Endothelial cell of umbilical vein (primary cell): ENCODE data around the gene NHSL2.

Experiments
- EZH2 ChIP-seq: IDR thresholded peaks from 2 replicates; pipeline ENCODE4 v1.6.1; 2012; ENCODE audit warnings: borderline replicate concordance, low read depth, mild to moderate bottlenecking, moderate library complexity, low read length, inconsistent platforms; ENCODE audit not compliant: severe bottlenecking
- FOS ChIP-seq: IDR thresholded peaks from 2 replicates; pipeline ENCODE4 v1.6.1; 2011; ENCODE audit warnings: mild to moderate bottlenecking, low read length, moderate library complexity, borderline replicate concordance; ENCODE audit not compliant: insufficient read depth
- GATA2 ChIP-seq: IDR thresholded peaks from 2 replicates; pipeline ENCODE4 v1.7.0; 2011; ENCODE audit warnings: low read depth, mild to moderate bottlenecking, moderate library complexity, mixed read lengths, low read length; ENCODE audit not compliant: insufficient read length, insufficient read depth
- JUN ChIP-seq: IDR thresholded peaks from 2 replicates; pipeline ENCODE4 v1.6.1; 2011; ENCODE audit warnings: borderline replicate concordance, low read depth; ENCODE audit not compliant: insufficient read length, insufficient read depth
- MAX ChIP-seq: IDR thresholded peaks from 2 replicates; pipeline ENCODE4 v1.6.1; 2011; ENCODE audit not compliant: insufficient read depth, insufficient read length
- MYC ChIP-seq: IDR thresholded peaks from one replicate; pipeline ENCODE4 v1.6.1; 2011; ENCODE audit warnings: mild to moderate bottlenecking, low read depth, low read length
- POLR2A ChIP-seq: IDR thresholded peaks from 2 replicates; pipeline ENCODE4 v1.6.1; 2012; ENCODE audit warnings: low read depth, mild to moderate bottlenecking, control low read depth, low read length
- POLR2AphosphoS5 ChIP-seq: IDR thresholded peaks from 2 replicates; pipeline ENCODE4 v1.6.1; 2012; ENCODE audit warnings: low read depth, mild to moderate bottlenecking, control low read depth, low read length, moderate library complexity; ENCODE audit not compliant: insufficient read depth
- TF ChIP-seq, protein P1 (sequence below), 2 donors: IDR thresholded peaks; 1 replicate in 1 of 2; 2 replicates in 1 of 2; pipeline ENCODE4 v1.5.1; 2011; ENCODE audit warnings: low read length in 2 of 2, mild to moderate bottlenecking in 2 of 2, moderate library complexity in 2 of 2, control low read depth in 1 of 2, inconsistent platforms in 1 of 2, low read depth in 1 of 2; ENCODE audit not compliant: insufficient read depth in 1 of 2; ENCODE audit errors: extremely low read depth in 1 of 2

GRCh38 chrX:72031634-72032033 lies 121.0 kb downstream of the NHSL2 start:
- TF ChIP-seq EZH2 (no peak), MAX (no peak), POLR2A (no peak), POLR2AphosphoS5 (no peak), JUN (no peak), MYC (no peak), FOS (no peak), GATA2 (no peak)
- TF ChIP-seq, protein P1, sequence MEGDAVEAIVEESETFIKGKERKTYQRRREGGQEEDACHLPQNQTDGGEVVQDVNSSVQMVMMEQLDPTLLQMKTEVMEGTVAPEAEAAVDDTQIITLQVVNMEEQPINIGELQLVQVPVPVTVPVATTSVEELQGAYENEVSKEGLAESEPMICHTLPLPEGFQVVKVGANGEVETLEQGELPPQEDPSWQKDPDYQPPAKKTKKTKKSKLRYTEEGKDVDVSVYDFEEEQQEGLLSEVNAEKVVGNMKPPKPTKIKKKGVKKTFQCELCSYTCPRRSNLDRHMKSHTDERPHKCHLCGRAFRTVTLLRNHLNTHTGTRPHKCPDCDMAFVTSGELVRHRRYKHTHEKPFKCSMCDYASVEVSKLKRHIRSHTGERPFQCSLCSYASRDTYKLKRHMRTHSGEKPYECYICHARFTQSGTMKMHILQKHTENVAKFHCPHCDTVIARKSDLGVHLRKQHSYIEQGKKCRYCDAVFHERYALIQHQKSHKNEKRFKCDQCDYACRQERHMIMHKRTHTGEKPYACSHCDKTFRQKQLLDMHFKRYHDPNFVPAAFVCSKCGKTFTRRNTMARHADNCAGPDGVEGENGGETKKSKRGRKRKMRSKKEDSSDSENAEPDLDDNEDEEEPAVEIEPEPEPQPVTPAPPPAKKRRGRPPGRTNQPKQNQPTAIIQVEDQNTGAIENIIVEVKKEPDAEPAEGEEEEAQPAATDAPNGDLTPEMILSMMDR (IDR thresholded peaks at IDR 0.05; ENCODE audit: extremely low read depth in 1 of 2, insufficient read depth in 1 of 2, low read depth in 1 of 2, low read length in 2 of 2): no peak
